Activated CD8-positive, alpha-beta memory T cell treated with anti-CD3 and anti-CD28 coated beads for 1 hour (primary cell): ENCODE results near the gene PPP1CA.
"Not testable (repeated sequence)": the region's sequence is repeated elsewhere in the genome, so short reads cannot be mapped to it uniquely, and the experiment has no call there.

Source experiments
- DNase-seq, 2 donors: peaks; one replicate each; pipeline ENCODE4 v3.0.0-alpha.2; 2020; ENCODE audit warnings: low read depth in 1 of 2; ENCODE audit errors: extremely low read depth in 1 of 2

Gene PPP1CA

GRCh38 chr11:67405196-67405567 is 3.5 kb upstream of the PPP1CA start:
- DNase-seq: no peak

GRCh38 chr11:67404515-67405195 is 3.0 kb upstream of the PPP1CA start:
- no peak for DNase-seq

- DNase-seq: not testable (repeated sequence)
Measured at GRCh38 chr11:67403085-67403484, 1.4 kb upstream of the PPP1CA start.

- DNase-seq: not testable (repeated sequence)
Measured at GRCh38 chr11:67402192-67402839, 658 bp upstream of the PPP1CA start.

- DNase-seq: no peak
Measured at GRCh38 chr11:67400942-67401494, 640 bp downstream of the PPP1CA start.

- no peak for DNase-seq
Measured at GRCh38 chr11:67400251-67400941, 1.3 kb downstream of the PPP1CA start.

GRCh38 chr11:67398661-67399563 is 2.7 kb downstream of the PPP1CA start:
- DNase-seq: no peak

GRCh38 chr11:67397986-67398660 is 3.5 kb downstream of the PPP1CA start:
- DNase-seq: no peak

GRCh38 chr11:67397536-67397935 is 4.1 kb downstream of the PPP1CA start:
- DNase-seq: no peak

- no peak for DNase-seq
Measured at GRCh38 chr11:67396587-67397389, 4.9 kb downstream of the PPP1CA start.

GRCh38 chr11:67396259-67396581 is 5.4 kb downstream of the PPP1CA start:
- DNase-seq: no peak

- DNase-seq: no peak
Measured at GRCh38 chr11:67395555-67396258, 6.0 kb downstream of the PPP1CA start.

- DNase-seq: no peak
Measured at GRCh38 chr11:67393990-67394389, 7.7 kb downstream of the PPP1CA start.

- no peak for DNase-seq
Measured at GRCh38 chr11:67393437-67393836, 8.2 kb downstream of the PPP1CA start.

- no peak for DNase-seq
Measured at GRCh38 chr11:67392183-67392715, 9.4 kb downstream of the PPP1CA start.

GRCh38 chr11:67391304-67392182 is 10.1 kb downstream of the PPP1CA start, which contains the start of gene RAD9A:
Gene RAD9A (plus strand): TSS chr11:67391986. CDS start chr11:67392045, 59 bp downstream.
- peak; percentile 72 to 87 for DNase-seq

- no peak for DNase-seq
Measured at GRCh38 chr11:67390947-67391303, 10.7 kb downstream of the PPP1CA start.

- DNase-seq: no peak
Measured at GRCh38 chr11:67389477-67389876, 12.2 kb downstream of the PPP1CA start.
